Astrocyte (in vitro differentiated cells and primary cell): Measurements from ENCODE around the gene BMP4. TPM values are rescaled to one million over a fixed set of nuclear protein-coding genes. Genes with fewer than 3 reads are reported as not detected.
A peak's percentile ranks its signal among the peaks of the same experiment; 100 is the strongest.

Experiments used
- DNase-seq: peaks from one replicate; pipeline ENCODE4 v3.0.0-alpha.2; 2010; ENCODE audit warnings: low read depth
- FAIRE-seq: peaks from 2 replicates; lab custom pipeline; 2011; peaks lifted over from hg19 to GRCh38; lab: Jason Lieb, UNC
- H2AFZ ChIP-seq: 2 replicates; pipeline ENCODE4 v1.6.0; 2012; ENCODE audit warnings: low read depth, low read length, inconsistent platforms
- H3K27ac ChIP-seq: 2 replicates; pipeline ENCODE4 v1.5.1; 2011; ENCODE audit warnings: low read depth, low read length, inconsistent platforms
- H3K27me3 ChIP-seq: 2 replicates; pipeline ENCODE4 v1.6.0; 2011; ENCODE audit warnings: low read length, inconsistent platforms; ENCODE audit not compliant: insufficient read depth
- H3K36me3 ChIP-seq: 2 replicates; pipeline ENCODE4 v1.5.1; 2011; ENCODE audit warnings: low read length, inconsistent platforms; ENCODE audit not compliant: insufficient read depth
- H3K4me1 ChIP-seq: 2 replicates; pipeline ENCODE4 v1.5.1; 2011; ENCODE audit warnings: low read length, inconsistent platforms; ENCODE audit not compliant: insufficient read depth
- H3K4me2 ChIP-seq: 2 replicates; pipeline ENCODE4 v1.6.0; 2012; ENCODE audit warnings: low read length, inconsistent platforms
- H3K4me3 ChIP-seq: 2 replicates; pipeline ENCODE4 v1.5.1; 2011; ENCODE audit warnings: low read depth, mild to moderate bottlenecking, low read length, inconsistent platforms; ENCODE audit not compliant: insufficient read depth
- H3K79me2 ChIP-seq: 2 replicates; pipeline ENCODE4 v1.6.0; 2012; ENCODE audit warnings: mild to moderate bottlenecking, low read length, inconsistent platforms; ENCODE audit not compliant: insufficient read depth
- H3K9ac ChIP-seq: 2 replicates; pipeline ENCODE4 v1.6.0; 2012; ENCODE audit warnings: mild to moderate bottlenecking, low read length, inconsistent platforms
- H3K9me3 ChIP-seq: 2 replicates; pipeline ENCODE4 v1.5.1; 2012; ENCODE audit warnings: low read depth, mild to moderate bottlenecking, low read length, inconsistent platforms; ENCODE audit not compliant: insufficient read depth
- H4K20me1 ChIP-seq: 2 replicates; pipeline ENCODE4 v1.6.0; 2012; ENCODE audit warnings: low read length, inconsistent platforms; ENCODE audit not compliant: insufficient read depth
- H3K27ac Mint-ChIP-seq: one replicate; pipeline ENCODE4 v1.8.0; 2021; ENCODE audit warnings: mild to moderate bottlenecking, mixed read lengths; ENCODE audit not compliant: unreplicated experiment
- H3K27me3 Mint-ChIP-seq: one replicate; pipeline ENCODE4 v1.8.0; 2021; ENCODE audit warnings: low read depth, mixed read lengths; ENCODE audit not compliant: unreplicated experiment
- H3K36me3 Mint-ChIP-seq: one replicate; pipeline ENCODE4 v1.8.0; 2021; ENCODE audit warnings: low read depth, mixed read lengths; ENCODE audit not compliant: unreplicated experiment
- H3K4me1 Mint-ChIP-seq: one replicate; pipeline ENCODE4 v1.8.0; 2021; ENCODE audit warnings: low read depth, mixed read lengths; ENCODE audit not compliant: unreplicated experiment
- H3K4me3 Mint-ChIP-seq: one replicate; pipeline ENCODE4 v1.8.0; 2021; ENCODE audit warnings: mild to moderate bottlenecking, moderate library complexity, mixed read lengths; ENCODE audit not compliant: unreplicated experiment
- H3K9me3 Mint-ChIP-seq: one replicate; pipeline ENCODE4 v1.8.0; 2021; ENCODE audit warnings: mild to moderate bottlenecking, mixed read lengths; ENCODE audit not compliant: unreplicated experiment
- EZH2 ChIP-seq: IDR thresholded peaks from 2 replicates; pipeline ENCODE4 v1.6.1; 2012; ENCODE audit warnings: mild to moderate bottlenecking, low read length, inconsistent platforms; ENCODE audit not compliant: insufficient read depth
- total RNA-seq: library from RNA; stranded (reverse); gene quantifications from 2 replicates; pipeline ENCODE4 v1.2.1, GENCODE V29; 2021
- TF ChIP-seq, protein P1 (sequence below): IDR thresholded peaks from 2 replicates; pipeline ENCODE4 v1.5.1; 2011; ENCODE audit warnings: low read depth, mild to moderate bottlenecking, inconsistent platforms, low read length, moderate library complexity; ENCODE audit not compliant: insufficient read depth

BMP4 gene
- total RNA-seq, 1 donor from 2014 or later: 27.2 TPM

DNA sequence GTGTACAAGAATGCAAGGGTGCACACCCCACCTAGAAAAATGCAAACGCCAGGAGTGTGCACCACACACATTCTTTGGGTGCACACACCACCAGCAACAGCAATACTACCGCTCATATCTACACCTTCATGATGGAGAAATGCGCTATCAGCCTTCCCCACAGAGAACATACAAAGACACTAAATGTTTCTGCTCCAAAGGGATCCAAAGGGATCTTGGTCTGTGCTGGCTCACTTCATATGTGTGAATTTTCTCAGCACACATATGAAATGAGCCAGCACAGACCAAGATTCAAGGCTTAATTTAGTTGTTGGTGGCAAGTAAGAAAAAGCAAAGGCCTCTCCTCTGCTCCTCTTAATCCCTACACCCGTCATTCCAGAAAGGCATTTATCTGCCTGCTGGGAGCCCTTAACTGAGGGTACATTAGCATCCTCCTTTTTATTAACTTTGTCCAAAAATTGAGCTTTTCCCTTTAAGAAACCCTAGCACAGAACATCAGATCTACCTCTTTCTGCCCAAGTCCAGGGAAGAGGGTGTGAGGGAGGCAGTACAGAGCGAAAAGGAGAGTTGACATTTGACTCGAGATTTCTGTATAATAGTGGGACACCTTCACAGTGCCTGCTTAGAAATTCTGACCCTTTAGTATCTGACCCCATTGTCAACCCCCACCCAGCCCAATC lies 8.3 kb downstream of the BMP4 start:
- TF ChIP-seq, protein P1, sequence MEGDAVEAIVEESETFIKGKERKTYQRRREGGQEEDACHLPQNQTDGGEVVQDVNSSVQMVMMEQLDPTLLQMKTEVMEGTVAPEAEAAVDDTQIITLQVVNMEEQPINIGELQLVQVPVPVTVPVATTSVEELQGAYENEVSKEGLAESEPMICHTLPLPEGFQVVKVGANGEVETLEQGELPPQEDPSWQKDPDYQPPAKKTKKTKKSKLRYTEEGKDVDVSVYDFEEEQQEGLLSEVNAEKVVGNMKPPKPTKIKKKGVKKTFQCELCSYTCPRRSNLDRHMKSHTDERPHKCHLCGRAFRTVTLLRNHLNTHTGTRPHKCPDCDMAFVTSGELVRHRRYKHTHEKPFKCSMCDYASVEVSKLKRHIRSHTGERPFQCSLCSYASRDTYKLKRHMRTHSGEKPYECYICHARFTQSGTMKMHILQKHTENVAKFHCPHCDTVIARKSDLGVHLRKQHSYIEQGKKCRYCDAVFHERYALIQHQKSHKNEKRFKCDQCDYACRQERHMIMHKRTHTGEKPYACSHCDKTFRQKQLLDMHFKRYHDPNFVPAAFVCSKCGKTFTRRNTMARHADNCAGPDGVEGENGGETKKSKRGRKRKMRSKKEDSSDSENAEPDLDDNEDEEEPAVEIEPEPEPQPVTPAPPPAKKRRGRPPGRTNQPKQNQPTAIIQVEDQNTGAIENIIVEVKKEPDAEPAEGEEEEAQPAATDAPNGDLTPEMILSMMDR: no peak
- no peak for TF ChIP-seq EZH2
- no peak overlapping the region for H3K4me2 ChIP-seq
- no peak overlapping the region for H3K4me3 ChIP-seq
- DNase-seq: no peak
- peaks cover 16% of the 10 kb centered on the region for H3K36me3 Mint-ChIP-seq
- H3K27ac Mint-ChIP-seq: no peak overlapping the region
- peaks cover 29% of the 10 kb centered on the region for H4K20me1 ChIP-seq
- H3K36me3 ChIP-seq: no peaks in the 10 kb centered on the region
- H3K79me2 ChIP-seq: no peaks in the 10 kb centered on the region
- no peak overlapping the region for H3K4me3 Mint-ChIP-seq
- no peak overlapping the region for H3K27ac ChIP-seq
- H3K9me3 ChIP-seq: no peaks in the 10 kb centered on the region
- peaks cover 20% of the 10 kb centered on the region for H3K4me1 ChIP-seq
- H3K9ac ChIP-seq: no peak overlapping the region
- peaks cover 56% of the 10 kb centered on the region for H3K27me3 Mint-ChIP-seq
- peaks cover 65% of the 10 kb centered on the region for H3K27me3 ChIP-seq
- H2AFZ ChIP-seq: no peak overlapping the region
- peaks cover 3% of the 10 kb centered on the region for H3K9me3 Mint-ChIP-seq
- peaks cover 14% of the 10 kb centered on the region for H3K4me1 Mint-ChIP-seq
- no peak for FAIRE-seq

DNA sequence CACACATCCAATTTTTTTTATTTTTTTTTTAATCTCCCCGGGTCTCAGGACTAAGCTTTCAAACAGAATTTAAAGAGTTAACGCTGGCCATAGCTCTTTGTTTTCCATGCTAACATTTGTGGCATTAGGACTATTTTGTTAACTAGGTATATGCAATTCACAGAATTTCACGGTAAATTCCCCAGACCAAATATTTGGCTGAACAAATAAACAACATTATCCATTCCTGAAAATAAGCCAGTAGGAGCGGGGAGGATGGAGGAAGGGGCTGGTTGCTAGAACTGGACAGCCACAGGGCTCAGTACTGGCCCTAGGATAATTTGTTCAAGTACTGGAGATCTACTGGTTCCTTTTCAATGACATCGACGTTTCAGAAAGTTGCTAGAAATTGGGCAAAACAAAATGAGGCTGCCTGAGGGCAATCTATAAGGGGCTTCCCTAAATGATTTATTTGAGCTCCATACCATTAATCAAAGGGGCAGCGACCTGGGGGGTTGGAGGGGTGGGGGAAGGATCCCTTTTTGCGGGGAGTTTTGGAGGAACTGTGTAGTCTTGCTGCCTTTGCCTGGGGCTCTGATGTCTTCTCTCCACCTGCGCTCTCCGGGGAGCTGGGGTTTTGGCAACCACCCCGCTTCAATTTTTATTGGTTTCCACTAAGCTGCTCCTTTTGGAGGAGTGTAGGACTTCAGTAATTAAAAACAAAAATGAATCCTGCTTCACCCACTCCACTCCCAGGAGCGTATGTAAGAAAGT lies 9.0 kb downstream of the BMP4 start:
- H3K27me3 Mint-ChIP-seq: peaks cover 56% of the 10 kb centered on the region

DNA sequence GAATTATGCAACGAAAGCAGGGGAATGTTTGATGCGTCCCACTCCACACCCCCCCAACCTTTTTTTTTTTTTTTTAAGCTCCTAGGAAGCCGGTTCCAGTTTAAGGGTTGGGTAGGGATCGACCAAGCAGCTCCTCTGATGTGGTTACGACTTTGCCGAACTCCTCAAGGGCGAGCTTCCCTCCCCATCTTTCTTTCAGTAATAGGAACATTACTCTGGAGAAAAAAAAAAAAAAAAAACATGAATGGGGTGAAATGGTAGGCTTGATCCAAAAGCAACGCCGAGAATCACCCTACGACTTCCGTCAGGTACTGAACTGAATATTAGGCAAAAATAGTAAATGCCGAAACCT lies 9.6 kb downstream of the BMP4 start:
- Histone ChIP-seq H3K9me3 (no peaks in the 10 kb centered on the region), H3K9ac (no peak overlapping the region), H3K4me2 (peak overlapping the region; percentile 80), H3K4me1 (peaks cover 9% of the 10 kb centered on the region), H4K20me1 (peaks cover 29% of the 10 kb centered on the region), H2AFZ (peak overlapping the region; percentile 54), H3K4me3 (peak overlapping the region; percentile 36), H3K79me2 (no peaks in the 10 kb centered on the region), H3K27me3 (peaks cover 56% of the 10 kb centered on the region), H3K27ac (no peak overlapping the region), H3K36me3 (no peaks in the 10 kb centered on the region)
- TF ChIP-seq, protein P1: no peak
- no peak for TF ChIP-seq EZH2
- Mint-ChIP-seq H3K27me3 (peaks cover 55% of the 10 kb centered on the region), H3K4me1 (peaks cover 15% of the 10 kb centered on the region), H3K9me3 (peaks cover 3% of the 10 kb centered on the region), H3K36me3 (peaks cover 16% of the 10 kb centered on the region), H3K27ac (no peak overlapping the region), H3K4me3 (peak overlapping the region; percentile 72)
- FAIRE-seq: no peak
- DNase-seq: no peak

More for the DNA sequence above, 9.0 kb downstream of the BMP4 start:
- Histone ChIP-seq H3K27me3 (peaks cover 62% of the 10 kb centered on the region), H3K4me1 (peaks cover 15% of the 10 kb centered on the region), H3K79me2 (no peaks in the 10 kb centered on the region), H2AFZ (no peak overlapping the region), H3K9ac (no peak overlapping the region), H4K20me1 (peaks cover 29% of the 10 kb centered on the region), H3K4me2 (peak overlapping the region; percentile 80), H3K4me3 (no peak overlapping the region), H3K36me3 (no peaks in the 10 kb centered on the region), H3K9me3 (no peaks in the 10 kb centered on the region), H3K27ac (no peak overlapping the region)
- H3K4me3 Mint-ChIP-seq: peak overlapping the region; percentile 72
- TF ChIP-seq EZH2: no peak
- H3K4me1 Mint-ChIP-seq: peaks cover 15% of the 10 kb centered on the region
- DNase-seq (peak; percentile 32), FAIRE-seq (no peak)
- no peak overlapping the region for H3K27ac Mint-ChIP-seq
- peaks cover 16% of the 10 kb centered on the region for H3K36me3 Mint-ChIP-seq
- peaks cover 3% of the 10 kb centered on the region for H3K9me3 Mint-ChIP-seq
